Nephron progenitor cell (in vitro differentiated cells): ENCODE measurements around the gene CER1.
A peak's percentile ranks its signal among the peaks of the same experiment; 100 is the strongest.

Experiments
- DNase-seq: peaks from one replicate; pipeline ENCODE4 v3.0.0; 2021
- H3K27ac Mint-ChIP-seq: 2 replicates; pipeline ENCODE4 v1.8.0; 2021; ENCODE audit warnings: mild to moderate bottlenecking, moderate library complexity, mixed read lengths
- H3K27me3 Mint-ChIP-seq: 2 replicates; pipeline ENCODE4 v1.8.0; 2021; ENCODE audit warnings: mild to moderate bottlenecking, low read depth, mixed read lengths; ENCODE audit not compliant: poor library complexity
- H3K36me3 Mint-ChIP-seq: 2 replicates; pipeline ENCODE4 v1.8.0; 2021; ENCODE audit warnings: low read depth, mixed read lengths
- H3K4me1 Mint-ChIP-seq: 2 replicates; pipeline ENCODE4 v1.8.0; 2021; ENCODE audit warnings: mixed read lengths
- H3K4me3 Mint-ChIP-seq: 2 replicates; pipeline ENCODE4 v1.8.0; 2021; ENCODE audit warnings: mild to moderate bottlenecking, moderate library complexity, mixed read lengths
- H3K9me3 Mint-ChIP-seq: 2 replicates; pipeline ENCODE4 v1.8.0; 2021; ENCODE audit warnings: mild to moderate bottlenecking, moderate library complexity, mixed read lengths
- TF ChIP-seq, protein P1 (sequence below): fragments of 200-600 bp; sonication (generic); IDR thresholded peaks from 2 replicates; pipeline ENCODE4 v1.5.0; 2021; ENCODE audit warnings: antibody characterized with exemption

The CER1 gene

DNA sequence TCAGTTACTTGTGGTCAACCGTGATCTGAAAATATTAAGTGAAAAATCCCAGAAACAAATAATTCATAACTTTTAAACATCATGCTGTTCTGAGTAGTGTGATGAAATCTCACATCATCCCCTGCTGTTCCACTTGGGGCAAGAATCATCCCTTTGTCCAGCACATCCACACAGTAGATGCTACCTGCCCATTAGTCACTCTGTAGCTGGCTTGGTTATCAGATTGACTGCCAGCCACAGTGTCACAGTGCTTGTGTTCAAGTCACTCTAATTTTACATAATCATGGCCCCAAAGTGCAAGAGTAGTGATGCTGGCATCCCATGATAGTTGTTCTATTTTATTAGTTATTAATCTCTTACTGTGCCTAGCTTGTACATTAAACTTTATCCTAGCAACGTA, 39.1 kb upstream of the CER1 start:
- Mint-ChIP-seq H3K4me1 (no peaks in the 10 kb centered on the region), H3K27ac (no peak overlapping the region), H3K27me3 (peaks cover 4% of the 10 kb centered on the region), H3K9me3 (no peaks in the 10 kb centered on the region), H3K4me3 (no peak overlapping the region), H3K36me3 (peaks cover 24% of the 10 kb centered on the region)
- no peak for DNase-seq
- TF ChIP-seq, protein P1, sequence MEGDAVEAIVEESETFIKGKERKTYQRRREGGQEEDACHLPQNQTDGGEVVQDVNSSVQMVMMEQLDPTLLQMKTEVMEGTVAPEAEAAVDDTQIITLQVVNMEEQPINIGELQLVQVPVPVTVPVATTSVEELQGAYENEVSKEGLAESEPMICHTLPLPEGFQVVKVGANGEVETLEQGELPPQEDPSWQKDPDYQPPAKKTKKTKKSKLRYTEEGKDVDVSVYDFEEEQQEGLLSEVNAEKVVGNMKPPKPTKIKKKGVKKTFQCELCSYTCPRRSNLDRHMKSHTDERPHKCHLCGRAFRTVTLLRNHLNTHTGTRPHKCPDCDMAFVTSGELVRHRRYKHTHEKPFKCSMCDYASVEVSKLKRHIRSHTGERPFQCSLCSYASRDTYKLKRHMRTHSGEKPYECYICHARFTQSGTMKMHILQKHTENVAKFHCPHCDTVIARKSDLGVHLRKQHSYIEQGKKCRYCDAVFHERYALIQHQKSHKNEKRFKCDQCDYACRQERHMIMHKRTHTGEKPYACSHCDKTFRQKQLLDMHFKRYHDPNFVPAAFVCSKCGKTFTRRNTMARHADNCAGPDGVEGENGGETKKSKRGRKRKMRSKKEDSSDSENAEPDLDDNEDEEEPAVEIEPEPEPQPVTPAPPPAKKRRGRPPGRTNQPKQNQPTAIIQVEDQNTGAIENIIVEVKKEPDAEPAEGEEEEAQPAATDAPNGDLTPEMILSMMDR = no peak

DNA sequence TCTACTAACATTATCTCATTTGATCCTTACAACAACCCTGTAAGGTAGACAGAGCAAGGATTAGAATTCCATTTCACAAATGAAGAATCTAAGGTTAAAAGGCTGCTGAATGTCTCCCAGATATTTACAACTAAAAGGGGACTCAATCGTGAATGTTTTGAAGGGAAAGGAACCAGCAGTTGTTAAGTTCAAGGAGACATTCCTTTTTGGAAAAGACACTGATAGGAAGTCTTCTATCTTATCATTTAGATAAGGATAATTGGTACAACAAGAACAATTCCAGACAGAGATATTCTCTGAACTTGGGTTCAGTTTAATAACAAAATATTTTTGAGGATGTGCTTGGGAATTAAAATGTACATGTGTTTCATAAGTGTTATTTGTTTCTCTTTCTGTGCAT, 37.5 kb upstream of the CER1 start:
- H3K27ac Mint-ChIP-seq = no peak overlapping the region
- peaks cover 28% of the 10 kb centered on the region for H3K36me3 Mint-ChIP-seq

DNA sequence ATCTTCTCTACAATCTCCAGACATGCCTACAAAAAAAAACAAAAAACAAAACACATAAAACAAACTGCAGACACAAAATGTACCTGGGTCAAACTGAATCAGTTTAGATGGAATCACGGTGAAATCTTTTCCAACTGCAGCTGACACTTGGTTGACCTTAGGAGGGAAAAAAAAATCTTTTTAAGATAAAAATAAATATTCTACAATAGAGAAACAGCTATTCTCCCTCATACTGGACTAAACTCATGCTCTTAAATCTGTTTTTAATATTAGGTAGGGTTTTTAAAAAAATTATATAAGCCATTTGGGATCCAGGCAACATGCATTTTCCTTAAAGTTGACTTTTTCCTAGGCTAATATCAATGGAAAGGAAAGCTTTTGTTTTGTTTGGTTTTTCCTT, 33.8 kb upstream of the CER1 start:
- TF ChIP-seq, protein P1 = no peak
- Mint-ChIP-seq H3K27me3 (no peaks in the 10 kb centered on the region), H3K9me3 (no peaks in the 10 kb centered on the region), H3K36me3 (peaks cover 46% of the 10 kb centered on the region), H3K4me3 (no peak overlapping the region), H3K4me1 (no peaks in the 10 kb centered on the region), H3K27ac (no peak overlapping the region)
- no peak for DNase-seq

More for the DNA sequence above, 37.5 kb upstream of the CER1 start:
- Mint-ChIP-seq H3K4me3 (no peak overlapping the region), H3K4me1 (no peaks in the 10 kb centered on the region), H3K9me3 (no peaks in the 10 kb centered on the region), H3K27me3 (peaks cover 4% of the 10 kb centered on the region)
- no peak for DNase-seq
- TF ChIP-seq, protein P1 = no peak

DNA sequence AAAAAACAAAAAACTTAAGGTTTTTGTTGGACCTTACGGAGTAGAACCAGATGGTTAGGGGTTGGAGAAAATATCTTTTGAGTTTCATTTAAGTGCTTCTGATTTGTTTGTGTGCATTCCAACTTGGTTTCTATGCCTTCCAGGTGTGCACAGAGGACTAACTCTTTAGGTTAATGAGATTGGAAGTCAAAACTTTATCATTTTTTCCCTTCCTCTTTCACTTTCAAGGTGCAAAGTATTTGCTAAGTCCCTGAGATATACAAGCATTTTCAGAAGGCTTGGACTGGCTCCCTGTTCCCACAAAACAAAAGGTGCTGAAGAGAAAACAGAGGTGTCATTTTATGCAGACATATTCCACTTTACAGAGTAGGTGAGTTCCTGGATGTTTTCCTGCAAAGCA, 30.3 kb upstream of the CER1 start:
- Mint-ChIP-seq H3K27ac (no peak overlapping the region), H3K9me3 (no peaks in the 10 kb centered on the region), H3K4me1 (peaks cover 26% of the 10 kb centered on the region), H3K36me3 (peaks cover 69% of the 10 kb centered on the region), H3K4me3 (no peak overlapping the region), H3K27me3 (no peaks in the 10 kb centered on the region)
- TF ChIP-seq, protein P1 = no peak
- no peak for DNase-seq

DNA sequence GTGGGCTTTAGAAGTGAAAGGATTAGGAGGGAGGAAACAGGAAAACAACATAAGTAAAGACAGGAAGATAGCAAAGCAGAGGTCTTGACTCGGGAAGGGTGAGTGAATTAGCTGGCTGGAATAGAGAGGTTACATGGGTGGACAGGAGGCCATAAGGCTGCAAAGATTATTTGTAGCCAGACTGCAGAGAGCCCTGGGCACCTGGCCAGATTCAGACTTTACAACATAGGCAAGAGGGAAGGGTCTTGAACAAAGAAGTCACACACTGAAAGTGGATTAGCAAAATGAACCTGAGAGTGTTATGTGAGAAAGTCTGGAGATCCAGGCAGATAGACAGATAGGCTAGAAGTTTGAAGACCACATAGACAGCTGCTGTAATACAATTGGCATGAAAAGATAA, 29.7 kb upstream of the CER1 start:
- H3K9me3 Mint-ChIP-seq = no peaks in the 10 kb centered on the region
- peaks cover 26% of the 10 kb centered on the region for H3K4me1 Mint-ChIP-seq
- peaks cover 75% of the 10 kb centered on the region for H3K36me3 Mint-ChIP-seq
- TF ChIP-seq, protein P1 = no peak
- H3K4me3 Mint-ChIP-seq = no peak overlapping the region
- peak overlapping the region; percentile 9 for H3K27ac Mint-ChIP-seq
- no peak for DNase-seq
- no peaks in the 10 kb centered on the region for H3K27me3 Mint-ChIP-seq

DNA sequence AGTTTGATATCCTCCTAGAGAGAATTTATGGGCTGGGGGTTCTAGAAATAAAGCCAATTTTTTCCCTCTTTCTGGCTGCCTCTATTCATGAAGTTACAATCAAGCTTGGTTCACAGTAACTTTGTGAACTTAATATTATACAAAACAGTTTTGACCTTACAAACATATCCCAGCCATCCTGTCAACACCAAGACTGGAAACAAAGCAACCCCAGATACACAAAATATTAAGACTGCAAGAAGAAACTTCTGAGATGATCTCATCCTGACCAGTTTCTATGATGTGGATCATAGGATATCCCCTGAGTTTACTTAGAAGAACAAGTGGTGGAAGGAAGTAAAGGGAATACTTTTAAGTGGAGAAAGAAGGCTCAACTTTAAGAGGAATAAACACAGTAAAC, 28.3 kb upstream of the CER1 start:
- no peak overlapping the region for H3K27ac Mint-ChIP-seq
- no peak overlapping the region for H3K4me3 Mint-ChIP-seq
- no peaks in the 10 kb centered on the region for H3K27me3 Mint-ChIP-seq
- no peaks in the 10 kb centered on the region for H3K9me3 Mint-ChIP-seq
- DNase-seq = no peak
- H3K4me1 Mint-ChIP-seq = peaks cover 26% of the 10 kb centered on the region
- peaks cover 84% of the 10 kb centered on the region for H3K36me3 Mint-ChIP-seq
- TF ChIP-seq, protein P1 = no peak
